K562 (cell line): ENCODE data around the gene PTOV1. TPM values are rescaled to one million over a fixed set of nuclear protein-coding genes. Genes with fewer than 3 reads are reported as not detected.

Experiments used
- CCNT2 ChIP-seq: IDR thresholded peaks from 2 replicates; pipeline ENCODE4 v1.6.1; 2011; ENCODE audit warnings: borderline replicate concordance, low read depth, mild to moderate bottlenecking, moderate library complexity, mixed read lengths, low read length; ENCODE audit not compliant: insufficient read length; ENCODE audit errors: extremely low read depth
- DIDO1 ChIP-seq: fragments of 450-650 bp; IDR thresholded peaks from 2 replicates; pipeline ENCODE4 v1.6.1; 2016; ENCODE audit warnings: low read depth, missing biosample characterization, missing genetic modification characterization
- DNMT1 ChIP-seq: fragments of 450-650 bp; IDR thresholded peaks from 2 replicates; pipeline ENCODE4 v1.6.1; 2016; ENCODE audit warnings: antibody characterized with exemption, mild to moderate bottlenecking
- ELF1 ChIP-seq: fragments of 200-800 bp; sonication (Bioruptor generic); IDR thresholded peaks from 2 replicates; pipeline ENCODE4 v1.6.1; 2016; ENCODE audit warnings: missing genetic modification characterization, missing compliant biosample characterization
- FOXJ2 ChIP-seq: fragments of 200-800 bp; sonication (Bioruptor generic); IDR thresholded peaks from 2 replicates; pipeline ENCODE4 v1.6.1; 2016; ENCODE audit warnings: missing genetic modification characterization, missing compliant biosample characterization
- HDAC1 ChIP-seq, 2 experiments: fragments of 450-650 bp; IDR thresholded peaks; 2 replicates each; pipeline ENCODE4 v1.6.1; 2016 to 2017; ENCODE audit warnings: inconsistent platforms in 1 of 2, mild to moderate bottlenecking in 1 of 2, moderate library complexity in 1 of 2
- HMG20A ChIP-seq: fragments of 450-650 bp; formaldehyde crosslinking; conservative IDR thresholded peaks from 2 replicates; pipeline ENCODE4 v1.4.0; 2020; ENCODE audit warnings: mild to moderate bottlenecking, mixed read lengths
- IRF9 ChIP-seq: fragments of 450-650 bp; IDR thresholded peaks from 2 replicates; pipeline ENCODE4 v1.6.1; 2016; ENCODE audit warnings: missing biosample characterization, missing genetic modification characterization
- JUN ChIP-seq, 2 experiments: sonication (generic) in 1 of 2; formaldehyde crosslinking in 1 of 2; IDR thresholded peaks; 2 replicates each; pipeline versions ENCODE4 v1.6.1 to v1.8.0; 2012 to 2022; ENCODE audit warnings: borderline replicate concordance in 2 of 2, mild to moderate bottlenecking in 2 of 2, improper control_type of control experiment in 1 of 2, low read depth in 1 of 2, low read length in 1 of 2, missing genetic modification reagents in 1 of 2
- MAZ ChIP-seq, 2 experiments: fragments of 450-650 bp in 1 of 2; sonication (generic) in 1 of 2; formaldehyde crosslinking; IDR thresholded peaks in 1 of 2; conservative IDR thresholded peaks in 1 of 2; 2 replicates each; pipeline versions ENCODE4 v1.4.0 to v1.5.0; 2020; ENCODE audit warnings: mild to moderate bottlenecking in 1 of 2, missing genetic modification reagents in 1 of 2
- MBD2 ChIP-seq: sonication (generic); IDR thresholded peaks from 2 replicates; pipeline ENCODE4 v1.6.1; 2016; ENCODE audit warnings: low read depth, borderline replicate concordance
- MTA3 ChIP-seq: fragments of 450-650 bp; formaldehyde crosslinking; IDR thresholded peaks from 2 replicates; pipeline ENCODE4 v1.6.1; 2017; ENCODE audit warnings: mild to moderate bottlenecking, borderline replicate concordance
- PTTG1 ChIP-seq: fragments of 450-650 bp; IDR thresholded peaks from 2 replicates; pipeline ENCODE4 v1.6.1; 2016; ENCODE audit warnings: low read depth, mild to moderate bottlenecking, missing genetic modification characterization, missing compliant biosample characterization
- RB1 ChIP-seq: fragments of 450-650 bp; IDR thresholded peaks from 2 replicates; pipeline ENCODE4 v1.6.1; 2017; ENCODE audit warnings: low read depth, mild to moderate bottlenecking
- STAT5A ChIP-seq: IDR thresholded peaks from 2 replicates; pipeline ENCODE4 v1.6.1; 2012; ENCODE audit warnings: low read length, inconsistent platforms, borderline replicate concordance
- TOE1 ChIP-seq, 2 experiments: fragments of 450-650 bp in 1 of 2; sonication (generic) in 1 of 2; formaldehyde crosslinking in 1 of 2; IDR thresholded peaks; 2 replicates each; pipeline versions ENCODE4 v1.7.1 to v1.8.0; 2016 to 2022; ENCODE audit warnings: borderline replicate concordance in 2 of 2, mild to moderate bottlenecking in 2 of 2, antibody characterized with exemption in 1 of 2, inconsistent platforms in 1 of 2, low read depth in 1 of 2, missing genetic modification reagents in 1 of 2, moderate library complexity in 1 of 2
- TRIM28 ChIP-seq: fragments of 450-650 bp; IDR thresholded peaks from 2 replicates; pipeline ENCODE4 v1.6.1; 2017
- ZBTB17 ChIP-seq: fragments of 450-650 bp; formaldehyde crosslinking; IDR thresholded peaks from 2 replicates; pipeline ENCODE4 v1.4.0; 2020; ENCODE audit warnings: mild to moderate bottlenecking
- ZNF232 ChIP-seq: sonication (generic); formaldehyde crosslinking; IDR thresholded peaks from 2 replicates; pipeline ENCODE4 v1.8.0; 2022; ENCODE audit warnings: mild to moderate bottlenecking, missing genetic modification reagents
- ZNF57 ChIP-seq: fragments of 450-650 bp; formaldehyde crosslinking; IDR thresholded peaks from 2 replicates; pipeline ENCODE4 v1.4.0; 2020; ENCODE audit warnings: mild to moderate bottlenecking, moderate library complexity
- ZNF785 ChIP-seq: fragments of 250-450 bp; sonication (Bioruptor Pico); IDR thresholded peaks from 2 replicates; pipeline ENCODE4 v1.4.0; 2020; ENCODE audit warnings: mild to moderate bottlenecking
- polyA plus RNA-seq, 8 experiments: library from polyadenylated mRNA; depleted of rRNA in 4 of 8; stranded (reverse) in 5 of 8; unstranded in 3 of 8; fragments of >200 nt; fragmentation: Nextera tagmentation in 2 of 8; fragmentation: Illumina TruSeq in 1 of 8; extraction: Ambion mirVana in 2 of 8; extraction: Trizol in 1 of 8; gene quantifications; 2 replicates each; pipeline versions ENCODE4 v1.2.1 to v1.2.3, GENCODE V29; 2011 to 2014; ENCODE audit warnings: inconsistent platforms in 1 of 8, missing spikeins in 1 of 8
- total RNA-seq, 7 experiments: library from RNA; depleted of rRNA in 6 of 7; stranded (reverse); fragments of >200 nt in 6 of 7; fragmentation: Illumina TruSeq in 2 of 7; extraction: Trizol in 2 of 7; gene quantifications; 2 replicates each; pipeline versions ENCODE4 v1.2.1 to v1.2.3, GENCODE V29; 2011 to 2021; ENCODE audit warnings: low replicate concordance in 1 of 7
- TF ChIP-seq, protein P1 (sequence below): fragments of 450-650 bp; IDR thresholded peaks from 2 replicates; pipeline ENCODE4 v1.6.1; 2017; ENCODE audit warnings: antibody characterized with exemption, mild to moderate bottlenecking
- TF ChIP-seq, protein P2 (sequence below), 2 experiments: fragments of 450-650 bp in 1 of 2; sonication (generic) in 1 of 2; formaldehyde crosslinking; conservative IDR thresholded peaks; 2 replicates each; pipeline versions ENCODE4 v1.4.0 to v1.8.1; 2020 to 2022; ENCODE audit warnings: mild to moderate bottlenecking in 1 of 2, missing genetic modification reagents in 1 of 2

Gene PTOV1
- total and polyA plus RNA-seq, 9 of the 15 experiments (the other 6 are each of a cell fraction or from before 2014, with no cell fraction given): 4.9 to 169 (median 43.5) TPM

DNA sequence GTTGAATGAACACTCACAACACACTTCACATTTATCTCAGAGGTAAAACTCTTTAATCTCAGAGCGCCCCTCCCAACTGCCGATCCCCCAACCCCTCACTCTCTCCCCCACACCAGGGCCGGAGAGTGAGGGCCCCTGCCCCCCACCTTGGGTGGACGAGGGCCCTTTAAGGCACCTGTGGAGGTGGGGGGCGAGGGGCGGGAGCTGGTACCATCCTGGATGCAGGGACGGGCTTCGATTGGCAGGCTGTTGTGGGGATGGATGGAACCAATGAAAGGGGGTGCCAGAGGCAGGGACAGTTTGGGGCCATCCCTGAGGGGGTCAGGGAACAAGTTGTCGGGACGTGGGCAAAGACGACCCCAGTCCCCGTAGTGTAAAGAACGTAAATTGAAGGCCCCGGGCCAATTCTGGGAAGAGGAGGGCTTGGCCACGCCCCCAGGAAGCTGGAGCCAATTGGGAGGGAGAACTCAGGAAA, 18.1 kb downstream of the PTOV1 start (continued):
- TF ChIP-seq JUN (IDR thresholded peaks at IDR 0.05; ENCODE audit: borderline replicate concordance, low read depth, low read length) (no peak), JUN (CRISPR knock-in tag; IDR thresholded peaks at IDR 0.05; ENCODE audit: borderline replicate concordance) (no peak), IRF9 (tag) (no peak), MBD2 (no peak), TRIM28 (no peak), PTTG1 (no peak), ZNF232 (CRISPR knock-in tag) (no peak), FOXJ2 (tag) (no peak), ZBTB17 (CRISPR knock-in tag) (no peak), DNMT1 (0 out of 2 replicates have a peak, but pooled peaks have one; percentile 31), HDAC1 (IDR thresholded peaks at IDR 0.05) (0 out of 4 replicates have a peak, but pooled peaks of 1 of the 2 experiments have one; percentile 41), ELF1 (tag) (no peak), STAT5A (no peak), ZNF785 (CRISPR knock-in tag) (no peak), MTA3 (peak; percentile 12; the same call in 1 of the 2 replicates), DIDO1 (tag) (0 out of 2 replicates have a peak, but pooled peaks have one; percentile 39), HMG20A (no peak), CCNT2 (no peak), RB1 (0 out of 2 replicates have a peak, but pooled peaks have one; percentile 35), MAZ (CRISPR knock-in tag; conservative IDR thresholded peaks at IDR 0.05 in 1 of 2, IDR thresholded peaks at IDR 0.05 in 1 of 2) (peak; percentile 69 to 74), TOE1 (IDR thresholded peaks at IDR 0.05; ENCODE audit: borderline replicate concordance) (no peak; the same call in 1 of the 2 replicates), TOE1 (CRISPR knock-in tag; IDR thresholded peaks at IDR 0.05; ENCODE audit: borderline replicate concordance, low read depth) (no peak), ZNF57 (CRISPR knock-in tag) (no peak)
- TF ChIP-seq, protein P1, sequence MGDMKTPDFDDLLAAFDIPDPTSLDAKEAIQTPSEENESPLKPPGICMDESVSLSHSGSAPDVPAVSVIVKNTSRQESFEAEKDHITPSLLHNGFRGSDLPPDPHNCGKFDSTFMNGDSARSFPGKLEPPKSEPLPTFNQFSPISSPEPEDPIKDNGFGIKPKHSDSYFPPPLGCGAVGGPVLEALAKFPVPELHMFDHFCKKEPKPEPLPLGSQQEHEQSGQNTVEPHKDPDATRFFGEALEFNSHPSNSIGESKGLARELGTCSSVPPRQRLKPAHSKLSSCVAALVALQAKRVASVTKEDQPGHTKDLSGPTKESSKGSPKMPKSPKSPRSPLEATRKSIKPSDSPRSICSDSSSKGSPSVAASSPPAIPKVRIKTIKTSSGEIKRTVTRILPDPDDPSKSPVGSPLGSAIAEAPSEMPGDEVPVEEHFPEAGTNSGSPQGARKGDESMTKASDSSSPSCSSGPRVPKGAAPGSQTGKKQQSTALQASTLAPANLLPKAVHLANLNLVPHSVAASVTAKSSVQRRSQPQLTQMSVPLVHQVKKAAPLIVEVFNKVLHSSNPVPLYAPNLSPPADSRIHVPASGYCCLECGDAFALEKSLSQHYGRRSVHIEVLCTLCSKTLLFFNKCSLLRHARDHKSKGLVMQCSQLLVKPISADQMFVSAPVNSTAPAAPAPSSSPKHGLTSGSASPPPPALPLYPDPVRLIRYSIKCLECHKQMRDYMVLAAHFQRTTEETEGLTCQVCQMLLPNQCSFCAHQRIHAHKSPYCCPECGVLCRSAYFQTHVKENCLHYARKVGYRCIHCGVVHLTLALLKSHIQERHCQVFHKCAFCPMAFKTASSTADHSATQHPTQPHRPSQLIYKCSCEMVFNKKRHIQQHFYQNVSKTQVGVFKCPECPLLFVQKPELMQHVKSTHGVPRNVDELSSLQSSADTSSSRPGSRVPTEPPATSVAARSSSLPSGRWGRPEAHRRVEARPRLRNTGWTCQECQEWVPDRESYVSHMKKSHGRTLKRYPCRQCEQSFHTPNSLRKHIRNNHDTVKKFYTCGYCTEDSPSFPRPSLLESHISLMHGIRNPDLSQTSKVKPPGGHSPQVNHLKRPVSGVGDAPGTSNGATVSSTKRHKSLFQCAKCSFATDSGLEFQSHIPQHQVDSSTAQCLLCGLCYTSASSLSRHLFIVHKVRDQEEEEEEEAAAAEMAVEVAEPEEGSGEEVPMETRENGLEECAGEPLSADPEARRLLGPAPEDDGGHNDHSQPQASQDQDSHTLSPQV: no peak
- TF ChIP-seq, protein P2, sequence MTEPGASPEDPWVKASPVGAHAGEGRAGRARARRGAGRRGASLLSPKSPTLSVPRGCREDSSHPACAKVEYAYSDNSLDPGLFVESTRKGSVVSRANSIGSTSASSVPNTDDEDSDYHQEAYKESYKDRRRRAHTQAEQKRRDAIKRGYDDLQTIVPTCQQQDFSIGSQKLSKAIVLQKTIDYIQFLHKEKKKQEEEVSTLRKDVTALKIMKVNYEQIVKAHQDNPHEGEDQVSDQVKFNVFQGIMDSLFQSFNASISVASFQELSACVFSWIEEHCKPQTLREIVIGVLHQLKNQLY (CRISPR knock-in tag; conservative IDR thresholded peaks at IDR 0.05): 0 out of 4 replicates have a peak, but pooled peaks of 1 of the 2 experiments have one; percentile 38
